HG03108 (cell line): Measurements from ENCODE around the gene NPPA.
"Not testable (repeated sequence)": the region's sequence is repeated elsewhere in the genome, so short reads cannot be mapped to it uniquely, and the experiment has no call there.

Source experiments
- ATAC-seq: cut with Tn5 transposase; IDR thresholded peaks from one replicate; pipeline ENCODE4 v1.9.1; 2021; ENCODE audit warnings: moderate library complexity; ENCODE audit not compliant: unreplicated experiment

The NPPA gene

GRCh38 chr1:11817192-11817591 lies 30.4 kb downstream of the NPPA start:
- ATAC-seq = no peak

- ATAC-seq = no peak
Observed at GRCh38 chr1:11813021-11813420, 34.6 kb downstream of the NPPA start.

- no peak for ATAC-seq
Observed at GRCh38 chr1:11807133-11807532, 40.5 kb downstream of the NPPA start.

DNA sequence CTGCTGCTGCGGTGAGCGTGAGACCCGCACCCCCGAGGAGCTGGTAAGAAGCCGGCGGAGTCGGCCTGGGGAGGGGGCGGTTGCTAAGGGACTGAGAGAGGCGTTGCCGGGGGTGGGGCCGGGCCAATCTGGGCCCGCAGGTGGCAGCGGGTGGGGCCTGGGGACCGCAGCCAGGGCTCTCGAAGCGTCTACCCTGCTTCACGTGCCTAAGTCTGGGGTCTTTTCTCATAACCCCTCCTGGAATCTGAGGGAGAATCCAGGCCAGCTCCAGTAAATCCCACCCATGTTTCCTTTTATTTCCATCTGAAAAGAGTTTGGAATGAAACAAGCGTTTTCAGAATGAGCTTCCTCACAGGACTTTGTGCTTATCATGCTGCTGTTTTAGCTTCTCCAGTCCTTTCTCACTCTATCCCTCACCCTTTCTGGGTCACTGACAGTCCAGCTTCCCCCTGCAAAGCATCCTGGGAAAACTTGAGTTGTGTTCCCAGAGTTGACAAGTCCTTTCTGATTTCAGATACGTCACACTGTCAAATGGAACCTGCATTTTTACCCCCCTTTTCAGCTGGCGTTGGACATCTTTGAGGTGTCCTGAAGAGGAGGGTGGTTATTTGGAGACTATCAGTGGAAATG lies 41.2 kb downstream of the NPPA start:
- peak; percentile 44 for ATAC-seq

DNA sequence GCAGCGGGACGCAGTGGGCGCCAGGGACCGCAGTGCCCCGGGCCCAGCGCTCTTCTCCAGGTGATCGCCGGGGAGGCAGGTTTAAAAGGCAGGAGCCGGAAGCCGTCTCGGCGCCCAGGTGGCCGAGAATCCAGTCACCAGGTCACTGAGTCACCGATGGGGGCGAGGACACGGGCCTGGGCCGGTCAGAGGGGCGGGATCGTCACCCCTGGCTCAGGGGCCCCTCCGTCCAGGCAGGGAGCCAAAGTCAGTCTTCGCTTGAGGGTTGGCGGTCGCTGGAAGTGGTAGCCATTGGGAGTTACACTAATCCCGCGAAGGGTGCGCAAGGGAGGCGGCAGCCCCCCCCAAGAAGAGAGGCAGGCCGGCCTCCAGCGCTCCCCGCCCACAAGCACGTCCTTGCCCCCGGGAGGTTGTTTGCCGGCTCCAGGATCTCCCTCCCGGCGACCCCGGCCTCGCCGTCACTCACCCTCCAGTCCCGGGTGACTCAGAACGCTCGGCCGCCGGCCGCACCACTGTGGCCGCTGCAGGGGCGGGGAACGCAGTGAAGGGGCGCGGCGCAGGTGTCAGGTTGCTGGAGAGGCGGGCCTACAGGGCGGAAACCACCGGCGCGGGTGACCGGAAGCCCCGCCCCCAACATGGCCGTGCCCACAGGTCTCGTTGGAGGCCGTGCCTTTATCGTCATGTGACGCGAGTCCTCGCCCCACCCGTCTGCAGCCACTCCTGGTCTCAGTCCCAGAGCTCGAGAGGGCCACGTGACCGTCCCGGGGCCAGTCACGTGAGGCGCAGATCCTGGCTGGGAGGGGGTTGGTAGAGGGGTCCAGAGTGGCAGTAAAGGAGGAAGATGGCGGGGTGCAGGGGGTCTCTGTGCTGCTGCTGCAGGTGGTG lies 41.9 kb downstream of the NPPA start, which contains the start of the genes CLCN6 and MTHFR:
Gene CLCN6, plus strand, starts transcription at position 770 of the 885 bp plus-strand sequence. Its CDS starts 72 bp downstream, at position 842.
Gene MTHFR, minus strand, starts transcription at position 543 of the 885 bp plus-strand sequence. CDS start 2,848 bp downstream, outside the sequence.
- ATAC-seq = peak; percentile 62

- ATAC-seq = no peak
Observed at GRCh38 chr1:11804666-11805421, 42.7 kb downstream of the NPPA start.

GRCh38 chr1:11803924-11804665 lies 43.5 kb downstream of the NPPA start:
- ATAC-seq = not testable (repeated sequence)

GRCh38 chr1:11802973-11803885 lies 44.4 kb downstream of the NPPA start:
- no peak for ATAC-seq

- no peak for ATAC-seq
Observed at GRCh38 chr1:11802616-11802972, 45.0 kb downstream of the NPPA start.

- no peak for ATAC-seq
Observed at GRCh38 chr1:11800756-11801433, 46.7 kb downstream of the NPPA start.

DNA sequence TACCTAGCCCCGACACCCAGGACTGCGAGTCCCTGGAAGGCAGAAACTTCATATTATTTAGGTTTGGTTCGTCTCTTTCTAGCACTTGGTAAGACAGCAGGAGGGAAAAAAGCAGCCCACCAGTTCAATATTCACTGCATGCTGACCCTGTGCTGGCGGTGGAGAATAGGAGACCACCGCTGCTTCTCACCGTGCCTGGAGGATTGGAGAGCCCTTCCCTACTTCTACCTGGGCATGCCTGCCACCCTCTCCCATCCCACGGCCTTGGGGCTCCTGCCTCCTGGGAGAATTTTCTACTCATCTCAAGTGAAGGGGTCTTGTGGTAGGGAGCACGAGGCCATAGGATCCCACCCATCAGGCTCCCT lies 47.2 kb downstream of the NPPA start:
- ATAC-seq = no peak

- ATAC-seq = no peak
Observed at GRCh38 chr1:11799896-11800295, 47.7 kb downstream of the NPPA start.

- no peak for ATAC-seq
Observed at GRCh38 chr1:11799099-11799498, 48.5 kb downstream of the NPPA start.

- no peak for ATAC-seq
Observed at GRCh38 chr1:11797525-11798216, 49.9 kb downstream of the NPPA start.

DNA sequence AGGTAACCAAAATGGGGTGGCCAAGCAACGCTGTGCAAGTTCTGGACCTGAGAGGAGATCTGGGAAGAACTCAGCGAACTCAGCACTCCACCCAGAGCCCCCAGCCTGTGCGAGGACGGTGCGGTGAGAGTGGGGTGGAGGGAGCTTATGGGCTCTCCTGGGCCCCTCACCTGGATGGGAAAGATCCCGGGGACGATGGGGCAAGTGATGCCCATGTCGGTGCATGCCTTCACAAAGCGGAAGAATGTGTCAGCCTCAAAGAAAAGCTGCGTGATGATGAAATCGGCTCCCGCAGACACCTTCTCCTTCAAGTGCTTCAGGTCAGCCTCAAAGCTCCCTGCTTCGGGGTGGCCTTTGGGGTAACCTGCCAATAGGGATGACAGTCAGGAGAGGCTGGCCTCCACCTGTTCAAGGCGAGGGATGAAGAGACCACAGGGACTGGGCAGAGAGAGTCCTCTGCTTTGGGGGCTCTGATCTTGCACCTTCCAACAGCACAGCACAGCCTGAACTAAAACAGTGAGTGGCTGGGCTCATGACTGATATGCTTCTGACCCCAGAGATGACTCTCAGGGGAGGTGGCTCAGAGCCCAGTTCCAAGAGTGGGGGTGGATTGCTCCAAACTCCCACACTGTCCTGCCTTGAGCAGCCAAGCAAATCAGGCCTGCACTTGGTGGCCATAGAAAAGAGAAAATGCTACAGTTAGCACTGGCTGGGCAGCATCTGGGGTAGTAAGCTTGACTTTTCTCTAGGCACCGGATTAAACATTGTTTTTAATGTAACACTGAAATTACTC lies 51.4 kb downstream of the NPPA start:
- ATAC-seq = no peak
